Measurements from ENCODE around the gene MYOF. TPM values are rescaled to one million over a fixed set of nuclear protein-coding genes. Genes with fewer than 3 reads are reported as not detected.

Gene MYOF
- total RNA-seq, 2 donors from 2014 or later = 0.81 to 1.6 TPM

- no peaks in the 10 kb centered on the region for H3K9me3 ChIP-seq (ENCODE audit: control insufficient read depth, low read length, poor library complexity, severe bottlenecking)
- Mint-ChIP-seq H3K4me1 (peaks cover 34% of the 10 kb centered on the region), H3K27me3 (peaks cover 2% of the 10 kb centered on the region), H3K36me3 (ENCODE audit: low read depth) (no peaks in the 10 kb centered on the region), H3K27ac (peak overlapping the region; percentile 24), H3K4me3 (peak overlapping the region; percentile 77)
- ATAC-seq (no peak), DNase-seq (no peak)
Measured at GRCh38 chr10:93498166-93498565, 16.0 kb upstream of the MYOF start.

GRCh38 chr10:93496322-93497041 lies 14.3 kb upstream of the MYOF start, which contains the start of gene CEP55:
Gene CEP55 (plus strand): TSS chr10:93496612. CDS start chr10:93500052, 3,440 bp downstream.
- H3K36me3 Mint-ChIP-seq (ENCODE audit: low read depth) = no peaks in the 10 kb centered on the region
- peaks cover 26% of the 10 kb centered on the region for H3K4me1 Mint-ChIP-seq
- DNase-seq = peak; percentile 94 to 98 (median 95)
- peak within 1 kb of the TSS; percentile 89 for H3K4me3 Mint-ChIP-seq
- H3K27me3 Mint-ChIP-seq = peaks cover 7% of the 10 kb centered on the region
- no peaks in the 10 kb centered on the region for H3K9me3 ChIP-seq (ENCODE audit: control insufficient read depth, low read length, poor library complexity, severe bottlenecking)
- H3K27ac Mint-ChIP-seq = peak within 1 kb of the TSS; percentile 41
- ATAC-seq = peak; percentile 99

GRCh38 chr10:93495654-93496321 lies 13.7 kb upstream of the MYOF start:
- no peak for DNase-seq
- Mint-ChIP-seq H3K27ac (peak overlapping the region; percentile 41), H3K4me1 (peaks cover 26% of the 10 kb centered on the region), H3K27me3 (peaks cover 7% of the 10 kb centered on the region), H3K36me3 (ENCODE audit: low read depth) (no peaks in the 10 kb centered on the region), H3K4me3 (peak overlapping the region; percentile 89)
- no peaks in the 10 kb centered on the region for H3K9me3 ChIP-seq (ENCODE audit: control insufficient read depth, low read length, poor library complexity, severe bottlenecking)
- peak; percentile 22 for ATAC-seq

- peaks cover 7% of the 10 kb centered on the region for H3K27me3 Mint-ChIP-seq
- H3K36me3 Mint-ChIP-seq (ENCODE audit: low read depth) = no peaks in the 10 kb centered on the region
- ATAC-seq = no peak
- DNase-seq = no peak
- H3K27ac Mint-ChIP-seq = no peak overlapping the region
- no peaks in the 10 kb centered on the region for H3K9me3 ChIP-seq (ENCODE audit: control insufficient read depth, low read length, poor library complexity, severe bottlenecking)
- H3K4me1 Mint-ChIP-seq = peaks cover 26% of the 10 kb centered on the region
- H3K4me3 Mint-ChIP-seq = no peak overlapping the region
Measured at GRCh38 chr10:93494494-93494893, 12.4 kb upstream of the MYOF start.

GRCh38 chr10:93493162-93493561 lies 11.0 kb upstream of the MYOF start:
- Mint-ChIP-seq H3K27ac (no peak overlapping the region), H3K36me3 (ENCODE audit: low read depth) (peaks cover 3% of the 10 kb centered on the region), H3K27me3 (peaks cover 19% of the 10 kb centered on the region), H3K4me1 (peaks cover 19% of the 10 kb centered on the region), H3K4me3 (no peak overlapping the region)
- DNase-seq (no peak), ATAC-seq (no peak)
- H3K9me3 ChIP-seq (ENCODE audit: control insufficient read depth, low read length, poor library complexity, severe bottlenecking) = no peaks in the 10 kb centered on the region

GRCh38 chr10:93491602-93492121 lies 9.5 kb upstream of the MYOF start:
- H3K4me3 Mint-ChIP-seq = no peak overlapping the region
- ATAC-seq = no peak
- H3K4me1 Mint-ChIP-seq = peaks cover 7% of the 10 kb centered on the region
- no peak overlapping the region for H3K27ac Mint-ChIP-seq
- H3K27me3 Mint-ChIP-seq = peaks cover 25% of the 10 kb centered on the region
- H3K36me3 Mint-ChIP-seq (ENCODE audit: low read depth) = peaks cover 5% of the 10 kb centered on the region
- H3K9me3 ChIP-seq (ENCODE audit: control insufficient read depth, low read length, poor library complexity, severe bottlenecking) = no peaks in the 10 kb centered on the region
- DNase-seq = no peak

- DNase-seq = no peak
- no peak overlapping the region for H3K4me3 Mint-ChIP-seq
- peaks cover 2% of the 10 kb centered on the region for H3K4me1 Mint-ChIP-seq
- H3K27ac Mint-ChIP-seq = no peak overlapping the region
- H3K36me3 Mint-ChIP-seq (ENCODE audit: low read depth) = peaks cover 5% of the 10 kb centered on the region
- H3K27me3 Mint-ChIP-seq = peaks cover 31% of the 10 kb centered on the region
- H3K9me3 ChIP-seq (ENCODE audit: control insufficient read depth, low read length, poor library complexity, severe bottlenecking) = no peaks in the 10 kb centered on the region
- ATAC-seq = no peak
Measured at GRCh38 chr10:93488956-93489528, 6.9 kb upstream of the MYOF start.

- Mint-ChIP-seq H3K4me1 (peaks cover 13% of the 10 kb centered on the region), H3K27ac (no peak overlapping the region), H3K27me3 (peaks cover 45% of the 10 kb centered on the region), H3K36me3 (ENCODE audit: low read depth) (peaks cover 5% of the 10 kb centered on the region), H3K4me3 (no peak overlapping the region)
- no peaks in the 10 kb centered on the region for H3K9me3 ChIP-seq (ENCODE audit: control insufficient read depth, low read length, poor library complexity, severe bottlenecking)
- DNase-seq (no peak), ATAC-seq (no peak)
Measured at GRCh38 chr10:93485690-93486089, 3.6 kb upstream of the MYOF start.

- Mint-ChIP-seq H3K4me1 (peaks cover 11% of the 10 kb centered on the region), H3K36me3 (ENCODE audit: low read depth) (no peaks in the 10 kb centered on the region), H3K27ac (no peak overlapping the region), H3K4me3 (peak overlapping the region; percentile 90), H3K27me3 (peaks cover 38% of the 10 kb centered on the region)
- DNase-seq = no peak
- ATAC-seq = no peak
- no peaks in the 10 kb centered on the region for H3K9me3 ChIP-seq (ENCODE audit: control insufficient read depth, low read length, poor library complexity, severe bottlenecking)
Measured at GRCh38 chr10:93481637-93482144, 443 bp downstream of the MYOF start.

- H3K27ac Mint-ChIP-seq = no peak overlapping the region
- H3K27me3 Mint-ChIP-seq = peaks cover 34% of the 10 kb centered on the region
- H3K36me3 Mint-ChIP-seq (ENCODE audit: low read depth) = no peaks in the 10 kb centered on the region
- no peaks in the 10 kb centered on the region for H3K9me3 ChIP-seq (ENCODE audit: control insufficient read depth, low read length, poor library complexity, severe bottlenecking)
- peaks cover 11% of the 10 kb centered on the region for H3K4me1 Mint-ChIP-seq
- ATAC-seq (no peak), DNase-seq (no peak)
- no peak overlapping the region for H3K4me3 Mint-ChIP-seq
Measured at GRCh38 chr10:93478873-93479272, 3.3 kb downstream of the MYOF start.

GRCh38 chr10:93476756-93477155 lies 5.4 kb downstream of the MYOF start:
- no peak for ATAC-seq
- Mint-ChIP-seq H3K4me1 (peaks cover 4% of the 10 kb centered on the region), H3K27me3 (peaks cover 25% of the 10 kb centered on the region), H3K4me3 (no peak overlapping the region), H3K27ac (no peak overlapping the region), H3K36me3 (ENCODE audit: low read depth) (no peaks in the 10 kb centered on the region)
- no peaks in the 10 kb centered on the region for H3K9me3 ChIP-seq (ENCODE audit: control insufficient read depth, low read length, poor library complexity, severe bottlenecking)
- no peak for DNase-seq

- Mint-ChIP-seq H3K4me1 (no peaks in the 10 kb centered on the region), H3K36me3 (ENCODE audit: low read depth) (peaks cover 2% of the 10 kb centered on the region), H3K27ac (no peak overlapping the region), H3K4me3 (no peak overlapping the region), H3K27me3 (peaks cover 16% of the 10 kb centered on the region)
- ATAC-seq (no peak), DNase-seq (no peak)
- no peaks in the 10 kb centered on the region for H3K9me3 ChIP-seq (ENCODE audit: control insufficient read depth, low read length, poor library complexity, severe bottlenecking)
Measured at GRCh38 chr10:93475871-93476270, 6.3 kb downstream of the MYOF start.

GRCh38 chr10:93475227-93475626 lies 6.9 kb downstream of the MYOF start:
- Mint-ChIP-seq H3K36me3 (ENCODE audit: low read depth) (peaks cover 2% of the 10 kb centered on the region), H3K4me3 (no peak overlapping the region), H3K27ac (no peak overlapping the region), H3K4me1 (no peaks in the 10 kb centered on the region), H3K27me3 (peaks cover 13% of the 10 kb centered on the region)
- DNase-seq (no peak), ATAC-seq (no peak)
- no peaks in the 10 kb centered on the region for H3K9me3 ChIP-seq (ENCODE audit: control insufficient read depth, low read length, poor library complexity, severe bottlenecking)
